OCI-LY1 (cell line): ENCODE data around the gene SLC27A1.

ENCODE experiments used
- H2AFZ ChIP-seq: fragments of 200-600 bp; sonication (generic), shearing (Covaris generic); 2 replicates; pipeline ENCODE4 v1.6.0; 2014; ENCODE audit warnings: antibody characterized with exemption, mild to moderate bottlenecking, low read length
- H3F3A ChIP-seq: fragments of 200-600 bp; sonication (generic), shearing (Covaris generic); 2 replicates; pipeline ENCODE4 v1.6.0; 2014; ENCODE audit warnings: mild to moderate bottlenecking, antibody characterized with exemption, low read length, moderate library complexity; ENCODE audit not compliant: insufficient read depth
- H3K27ac ChIP-seq: fragments of 200-600 bp; sonication (generic); 2 replicates; pipeline ENCODE4 v1.5.1; 2014; ENCODE audit warnings: low read length, mixed run types, mild to moderate bottlenecking, low read depth; ENCODE audit not compliant: poor library complexity, severe bottlenecking
- H3K27me3 ChIP-seq: fragments of 200-600 bp; sonication (generic); 2 replicates; pipeline ENCODE4 v1.6.0; 2014; ENCODE audit warnings: antibody characterized with exemption, mild to moderate bottlenecking, low read length, moderate library complexity; ENCODE audit not compliant: insufficient read depth
- H3K36me3 ChIP-seq: fragments of 200-600 bp; sonication (generic); 2 replicates; pipeline ENCODE4 v1.6.1; 2014; ENCODE audit warnings: mild to moderate bottlenecking, antibody characterized with exemption, low read length, moderate library complexity, mixed read lengths; ENCODE audit not compliant: insufficient read depth
- H3K4me1 ChIP-seq: fragments of 200-600 bp; sonication (generic); 2 replicates; pipeline ENCODE4 v1.5.1; 2014; ENCODE audit warnings: mild to moderate bottlenecking, low read length, moderate library complexity; ENCODE audit not compliant: insufficient read depth, severe bottlenecking
- H3K4me2 ChIP-seq: fragments of 200-600 bp; sonication (generic), shearing (Covaris generic); 2 replicates; pipeline ENCODE4 v1.6.1; 2014; ENCODE audit warnings: low read length
- H3K4me3 ChIP-seq: fragments of 200-600 bp; sonication (generic); 2 replicates; pipeline ENCODE4 v1.5.1; 2014; ENCODE audit warnings: low read length, low read depth, mild to moderate bottlenecking, mixed read lengths; ENCODE audit not compliant: poor library complexity, severe bottlenecking
- H3K79me2 ChIP-seq: fragments of 200-600 bp; shearing (Covaris generic); 2 replicates; pipeline ENCODE4 v1.6.1; 2016; ENCODE audit warnings: mixed run types, low read length, mixed read lengths; ENCODE audit not compliant: insufficient read depth
- H3K9ac ChIP-seq: fragments of 200-600 bp; sonication (generic), shearing (Covaris generic); 2 replicates; pipeline ENCODE4 v1.6.1; 2014; ENCODE audit warnings: mild to moderate bottlenecking, low read length, mixed read lengths
- H3K9me2 ChIP-seq: fragments of 200-600 bp; sonication (generic), shearing (Covaris generic); 2 replicates; pipeline ENCODE4 v1.6.1; 2014; ENCODE audit warnings: low read depth, mild to moderate bottlenecking, low read length, mixed read lengths
- H3K9me3 ChIP-seq: fragments of 200-600 bp; shearing (Covaris generic); 2 replicates; pipeline ENCODE4 v1.6.1; 2014; ENCODE audit warnings: low read length, mixed read lengths
- H4K20me1 ChIP-seq: fragments of 200-600 bp; sonication (generic), shearing (Covaris generic); 2 replicates; pipeline ENCODE4 v1.6.0; 2016; ENCODE audit warnings: mild to moderate bottlenecking, low read length; ENCODE audit not compliant: insufficient read depth
- EZH2 ChIP-seq: fragments of 200-600 bp; sonication (generic), shearing (Covaris generic); IDR thresholded peaks from 2 replicates; pipeline ENCODE4 v1.8.0; 2017; ENCODE audit warnings: borderline replicate concordance, mixed run types, mild to moderate bottlenecking, antibody characterized with exemption, low read length, moderate library complexity, mixed read lengths
- TF ChIP-seq, protein P1 (sequence below): fragments of 200-600 bp; sonication (generic), shearing (Covaris generic); IDR thresholded peaks from 2 replicates; pipeline ENCODE4 v1.5.1; 2017; ENCODE audit warnings: mild to moderate bottlenecking, antibody characterized with exemption, low read length, moderate library complexity, mixed read lengths

The SLC27A1 gene

DNA sequence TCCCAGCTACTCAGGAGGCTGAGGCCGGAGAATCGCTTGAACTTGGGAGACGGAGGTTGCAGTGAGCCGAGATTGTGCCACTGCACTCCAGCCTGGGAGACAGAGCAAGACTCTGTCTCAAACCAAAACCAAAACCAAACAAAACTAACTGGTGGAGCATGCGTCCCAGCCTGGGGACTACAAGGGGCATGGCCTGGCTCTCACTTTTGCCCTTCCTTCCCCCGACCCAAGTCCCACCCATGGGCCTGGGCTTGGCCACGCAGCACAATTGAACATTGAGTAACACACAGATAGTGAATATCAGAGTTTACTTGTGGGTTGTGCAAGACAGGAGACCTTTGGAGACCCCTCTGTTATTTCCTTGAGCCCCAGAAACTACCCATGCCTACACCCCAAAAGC lies 35.1 kb upstream of the SLC27A1 start:
- Histone ChIP-seq H3K9me2 (no peaks in the 10 kb centered on the region), H3K9me3 (no peaks in the 10 kb centered on the region), H3K4me2 (no peak overlapping the region), H3K4me3 (no peak overlapping the region), H3K36me3 (no peaks in the 10 kb centered on the region), H4K20me1 (no peaks in the 10 kb centered on the region), H3K27me3 (peaks cover 9% of the 10 kb centered on the region; the same call in 1 of the 2 replicates), H3F3A (no peaks in the 10 kb centered on the region), H3K27ac (no peak overlapping the region), H3K79me2 (no peaks in the 10 kb centered on the region), H3K4me1 (no peaks in the 10 kb centered on the region), H3K9ac (no peak overlapping the region), H2AFZ (no peak overlapping the region)
- TF ChIP-seq, protein P1, sequence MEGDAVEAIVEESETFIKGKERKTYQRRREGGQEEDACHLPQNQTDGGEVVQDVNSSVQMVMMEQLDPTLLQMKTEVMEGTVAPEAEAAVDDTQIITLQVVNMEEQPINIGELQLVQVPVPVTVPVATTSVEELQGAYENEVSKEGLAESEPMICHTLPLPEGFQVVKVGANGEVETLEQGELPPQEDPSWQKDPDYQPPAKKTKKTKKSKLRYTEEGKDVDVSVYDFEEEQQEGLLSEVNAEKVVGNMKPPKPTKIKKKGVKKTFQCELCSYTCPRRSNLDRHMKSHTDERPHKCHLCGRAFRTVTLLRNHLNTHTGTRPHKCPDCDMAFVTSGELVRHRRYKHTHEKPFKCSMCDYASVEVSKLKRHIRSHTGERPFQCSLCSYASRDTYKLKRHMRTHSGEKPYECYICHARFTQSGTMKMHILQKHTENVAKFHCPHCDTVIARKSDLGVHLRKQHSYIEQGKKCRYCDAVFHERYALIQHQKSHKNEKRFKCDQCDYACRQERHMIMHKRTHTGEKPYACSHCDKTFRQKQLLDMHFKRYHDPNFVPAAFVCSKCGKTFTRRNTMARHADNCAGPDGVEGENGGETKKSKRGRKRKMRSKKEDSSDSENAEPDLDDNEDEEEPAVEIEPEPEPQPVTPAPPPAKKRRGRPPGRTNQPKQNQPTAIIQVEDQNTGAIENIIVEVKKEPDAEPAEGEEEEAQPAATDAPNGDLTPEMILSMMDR: no peak
- TF ChIP-seq EZH2: no peak

GRCh38 chr19:17436094-17436873 lies 34.0 kb upstream of the SLC27A1 start:
- no peaks in the 10 kb centered on the region for H3K79me2 ChIP-seq

DNA sequence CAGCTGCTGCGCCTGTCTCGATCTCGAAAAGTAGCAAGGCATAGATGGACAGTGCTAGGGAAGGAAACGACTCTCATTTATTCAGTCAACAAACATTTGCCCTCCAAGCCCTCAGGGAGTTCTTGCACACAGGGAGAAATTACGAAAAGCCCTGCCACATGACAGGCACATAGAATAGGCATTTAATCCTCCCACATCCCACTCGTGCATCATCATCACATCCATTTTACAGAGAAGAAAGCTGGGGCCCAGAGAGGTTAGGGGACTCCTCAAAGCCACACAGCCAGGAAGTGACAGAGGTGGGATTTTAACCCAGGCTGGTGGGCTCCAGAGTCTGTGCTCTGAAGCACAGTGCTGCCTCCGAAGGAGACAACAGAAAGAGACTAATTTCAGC lies 33.5 kb upstream of the SLC27A1 start:
- no peaks in the 10 kb centered on the region for H3K9me2 ChIP-seq
- no peak overlapping the region for H2AFZ ChIP-seq
- peaks cover 9% of the 10 kb centered on the region; the same call in 1 of the 2 replicates for H3K27me3 ChIP-seq
- no peaks in the 10 kb centered on the region for H3K79me2 ChIP-seq
- H3K9ac ChIP-seq: no peak overlapping the region
- no peaks in the 10 kb centered on the region for H3F3A ChIP-seq
- no peak overlapping the region for H3K4me3 ChIP-seq
- H3K27ac ChIP-seq: no peak overlapping the region
- peaks cover 4% of the 10 kb centered on the region; the same call in 1 of the 2 replicates for H3K9me3 ChIP-seq
- TF ChIP-seq, protein P1: no peak
- no peak for TF ChIP-seq EZH2
- H3K4me1 ChIP-seq: no peaks in the 10 kb centered on the region
- no peaks in the 10 kb centered on the region for H4K20me1 ChIP-seq
- H3K4me2 ChIP-seq: no peak overlapping the region
- H3K36me3 ChIP-seq: no peaks in the 10 kb centered on the region

More at GRCh38 chr19:17436094-17436873, 34.0 kb upstream of the SLC27A1 start:
- H3K27ac ChIP-seq: no peak overlapping the region
- H3K9me2 ChIP-seq: no peaks in the 10 kb centered on the region
- no peaks in the 10 kb centered on the region for H3F3A ChIP-seq
- no peak overlapping the region for H3K9ac ChIP-seq
- H3K4me3 ChIP-seq: no peak overlapping the region
- no peaks in the 10 kb centered on the region for H3K4me1 ChIP-seq
- 0 out of 2 replicates have a peak, but pooled peaks cover under 1% of the 10 kb centered on the region for H3K9me3 ChIP-seq
- H4K20me1 ChIP-seq: no peaks in the 10 kb centered on the region
- peaks cover 9% of the 10 kb centered on the region; the same call in 1 of the 2 replicates for H3K27me3 ChIP-seq
- no peaks in the 10 kb centered on the region for H3K36me3 ChIP-seq
- H2AFZ ChIP-seq: no peak overlapping the region
- TF ChIP-seq, protein P1: no peak
- no peak for TF ChIP-seq EZH2
- H3K4me2 ChIP-seq: no peak overlapping the region
